HG03280 (cell line): Measurements from ENCODE around the gene EEF1B2.
"Not testable (repeated sequence)": the region's sequence is repeated elsewhere in the genome, so short reads cannot be mapped to it uniquely, and the experiment has no call there.

Experiments used
- ATAC-seq: cut with Tn5 transposase; IDR thresholded peaks from one replicate; pipeline ENCODE4 v1.9.1; 2021; ENCODE audit warnings: mild to moderate bottlenecking, moderate library complexity; ENCODE audit not compliant: unreplicated experiment

EEF1B2 gene

GRCh38 chr2:206163251-206163880 is 3.7 kb downstream of the EEF1B2 start:
- ATAC-seq, result no peak

- ATAC-seq, result no peak
Measured at GRCh38 chr2:206164261-206164862, 4.7 kb downstream of the EEF1B2 start.

GRCh38 chr2:206168230-206168629 is 8.5 kb downstream of the EEF1B2 start:
- ATAC-seq, result not testable (repeated sequence)

DNA sequence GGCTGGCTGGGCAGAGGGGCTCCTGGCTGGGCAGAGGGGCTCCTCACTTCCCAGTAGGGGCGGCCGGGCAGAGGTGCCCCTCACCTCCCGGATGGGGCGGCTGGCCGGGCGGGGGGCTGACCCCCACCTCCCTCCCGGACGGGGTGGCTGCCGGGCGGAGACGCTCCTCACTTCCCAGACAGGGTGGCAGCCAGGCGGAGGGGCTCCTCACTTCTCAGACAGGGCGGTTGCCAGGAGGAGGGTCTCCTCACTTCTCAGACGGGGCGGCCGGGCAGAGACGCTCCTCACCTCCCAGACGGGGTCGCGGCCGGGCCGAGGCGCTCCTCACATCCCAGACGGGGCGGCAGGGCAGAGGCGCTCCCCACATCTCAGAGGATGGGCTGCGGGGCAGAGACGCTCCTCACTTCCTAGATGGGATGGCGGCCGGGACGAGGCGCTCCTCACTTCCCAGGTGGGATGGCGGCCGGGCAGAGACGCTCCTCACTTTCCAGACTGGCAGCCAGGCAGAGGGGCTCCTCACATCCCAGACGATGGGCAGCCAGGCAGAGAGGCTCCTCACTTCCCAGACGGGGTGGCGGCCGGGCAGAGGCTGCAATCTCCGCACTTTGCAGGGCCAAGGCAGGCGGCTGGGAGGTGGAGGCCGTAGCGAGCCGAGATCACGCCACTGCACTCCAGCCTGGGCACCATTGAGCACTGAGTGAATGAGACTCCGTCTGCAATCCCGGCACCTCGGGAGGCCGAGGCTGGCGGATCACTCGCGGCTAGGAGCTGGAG is 12.1 kb downstream of the EEF1B2 start:
- ATAC-seq, result not testable (repeated sequence)

DNA sequence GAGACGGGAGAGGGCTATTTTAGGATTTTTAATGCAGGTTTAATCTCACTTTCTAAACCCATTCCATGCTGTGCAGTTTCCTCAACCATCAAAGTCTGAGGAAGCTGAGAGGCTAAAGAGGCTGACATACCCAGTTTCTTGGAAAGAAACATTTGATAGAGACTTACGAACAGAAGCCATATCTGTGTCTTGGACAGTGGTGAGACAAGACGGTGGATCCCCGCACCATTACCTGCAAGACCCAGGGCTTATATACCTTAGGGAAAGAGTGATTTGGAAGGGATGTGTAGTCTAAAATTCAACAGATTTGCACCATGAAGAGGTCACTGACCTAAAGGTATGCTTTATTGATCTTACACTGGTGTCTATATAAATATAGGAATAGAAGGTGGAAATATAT is 13.5 kb downstream of the EEF1B2 start:
- ATAC-seq, result no peak

- no peak for ATAC-seq
Measured at GRCh38 chr2:206176121-206176520, 16.4 kb downstream of the EEF1B2 start.

GRCh38 chr2:206176901-206177300 is 17.2 kb downstream of the EEF1B2 start:
- ATAC-seq, result no peak

DNA sequence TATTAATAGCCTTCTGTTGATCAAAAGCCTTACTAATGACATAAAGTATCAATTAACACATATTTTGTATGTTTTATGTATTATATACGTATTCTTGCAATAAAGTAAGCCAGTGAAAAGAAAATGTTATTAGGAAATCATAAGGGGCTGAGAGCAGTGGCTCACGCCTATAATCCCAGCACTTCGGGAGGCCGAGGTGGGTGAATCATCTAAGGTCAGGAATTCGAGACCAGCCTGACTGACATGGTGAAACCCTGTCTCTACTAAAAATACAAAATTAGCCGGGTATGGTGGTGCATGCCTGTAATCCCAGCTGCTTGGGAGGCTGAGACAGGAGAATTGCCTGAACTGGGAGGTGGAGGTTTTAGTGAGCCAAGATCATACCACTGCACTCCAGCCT is 21.8 kb downstream of the EEF1B2 start:
- not testable (repeated sequence) for ATAC-seq

GRCh38 chr2:206189691-206190090 is 30.0 kb downstream of the EEF1B2 start:
- ATAC-seq, result no peak

DNA sequence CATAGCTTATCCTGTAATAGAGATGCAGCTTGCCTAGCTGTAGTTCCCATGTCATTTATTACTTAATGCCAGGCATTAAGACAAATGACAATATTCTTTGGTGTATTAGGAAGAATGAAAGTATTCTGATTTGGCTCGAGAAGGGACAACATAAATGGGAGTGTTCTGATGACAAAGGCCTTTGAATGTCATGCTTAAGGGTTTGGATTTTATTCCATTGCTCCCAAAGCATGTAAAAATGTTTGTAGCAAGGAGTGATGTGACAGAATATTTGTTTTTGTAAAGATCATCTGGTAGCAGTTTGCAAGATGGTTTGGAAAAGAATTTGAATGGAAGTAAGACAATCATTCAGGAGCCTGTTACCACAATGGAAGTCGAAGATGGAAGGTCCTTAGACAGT is 30.4 kb downstream of the EEF1B2 start:
- no peak for ATAC-seq

GRCh38 chr2:206190689-206191088 is 31.0 kb downstream of the EEF1B2 start:
- no peak for ATAC-seq

GRCh38 chr2:206192157-206192556 is 32.5 kb downstream of the EEF1B2 start:
- ATAC-seq, result no peak

- no peak for ATAC-seq
Measured at GRCh38 chr2:206193671-206194357, 34.1 kb downstream of the EEF1B2 start.

DNA sequence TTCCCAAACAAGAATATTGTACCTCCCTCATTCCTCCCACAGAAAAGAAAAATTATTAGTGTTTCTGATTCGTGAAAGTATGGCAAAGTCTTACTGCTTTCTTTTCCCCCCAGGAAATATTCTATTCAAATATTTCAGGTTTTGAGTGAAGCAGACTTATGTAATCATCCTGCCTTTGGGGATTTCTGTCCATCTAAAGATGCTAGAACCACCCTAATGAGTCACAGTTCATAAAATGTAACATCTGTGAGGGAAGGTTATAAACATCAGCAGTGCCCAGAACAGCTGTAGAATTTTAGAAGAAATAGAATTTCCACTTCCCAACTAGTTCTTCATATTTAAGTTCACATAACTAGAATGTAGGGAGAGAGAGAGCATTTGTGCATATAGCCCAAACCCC is 39.0 kb downstream of the EEF1B2 start:
- no peak for ATAC-seq

GRCh38 chr2:206201075-206201848 is 41.6 kb downstream of the EEF1B2 start:
- ATAC-seq, result no peak

- no peak for ATAC-seq
Measured at GRCh38 chr2:206202446-206202845, 42.8 kb downstream of the EEF1B2 start.

GRCh38 chr2:206203331-206203730 is 43.6 kb downstream of the EEF1B2 start:
- no peak for ATAC-seq

DNA sequence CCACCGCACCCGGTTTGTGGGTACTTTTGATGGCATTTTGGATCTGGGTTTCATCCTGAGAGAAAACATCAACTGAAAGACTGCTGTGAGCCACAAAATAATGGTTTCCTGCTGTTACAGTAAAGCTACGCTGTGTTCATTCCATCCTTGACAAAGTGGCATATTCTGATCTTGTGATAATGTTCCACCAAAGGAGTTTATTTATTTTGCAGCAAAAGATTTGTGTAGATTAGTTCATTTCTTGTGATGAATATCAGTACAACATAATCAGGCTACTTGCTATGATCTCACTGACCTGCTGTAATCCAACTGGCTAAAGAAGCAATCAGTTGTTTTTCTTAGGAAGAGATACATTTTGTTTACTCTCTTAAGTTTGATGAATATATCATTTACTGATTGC is 45.0 kb downstream of the EEF1B2 start:
- no peak for ATAC-seq

- ATAC-seq, result not testable (repeated sequence)
Measured at GRCh38 chr2:206207316-206207715, 47.6 kb downstream of the EEF1B2 start.

DNA sequence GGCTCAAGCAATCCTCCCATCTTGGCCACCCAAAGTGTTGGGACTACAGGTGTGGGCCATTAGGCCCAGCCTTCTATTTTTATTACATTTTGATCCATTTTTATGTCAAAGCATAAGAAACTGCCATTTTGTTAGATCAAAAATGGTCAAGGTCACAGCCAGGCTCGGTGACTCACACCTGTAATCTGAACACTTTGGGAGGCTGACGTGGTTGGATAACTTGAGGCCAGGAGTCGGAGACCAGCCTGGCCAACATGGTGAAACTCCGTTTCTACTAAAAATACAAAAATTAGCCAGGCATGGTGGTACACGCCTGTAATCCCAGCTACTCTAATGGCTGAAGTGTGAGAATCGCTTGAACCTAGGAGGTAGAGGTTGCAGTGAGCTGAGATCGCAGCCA is 49.2 kb downstream of the EEF1B2 start:
- no peak for ATAC-seq
